ENCODE results near the gene ITPA.

ITPA gene

DNA sequence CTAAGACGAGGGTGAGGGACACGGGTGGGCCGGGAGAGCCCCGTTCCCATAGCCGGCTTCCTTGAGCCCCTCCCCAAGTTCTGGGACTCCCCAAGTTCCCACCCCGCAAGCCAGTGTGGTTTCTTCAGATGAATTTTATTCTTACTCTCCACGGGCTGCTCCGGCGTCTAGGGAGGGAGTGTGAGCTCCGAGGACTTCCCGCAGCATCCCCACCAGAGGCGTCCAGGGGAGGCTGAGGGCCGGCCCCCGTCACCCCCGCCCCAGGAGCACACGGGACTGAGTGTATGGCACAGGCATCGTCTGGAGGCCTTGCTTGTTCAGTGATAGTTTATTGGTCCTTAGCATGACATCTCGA lies 39.7 kb downstream of the ITPA start:
- Histone ChIP-seq H3K4me1 (ENCODE audit: control insufficient read depth, insufficient read depth, low read length) (no peaks in the 10 kb centered on the region), H3K27me3 (ENCODE audit: control insufficient read depth, insufficient read depth, low read length) (no peaks in the 10 kb centered on the region), H3K9ac (ENCODE audit: low read length) (no peak overlapping the region), H3K27ac (ENCODE audit: low read depth, low read length) (no peak overlapping the region), H3K36me3 (ENCODE audit: control insufficient read depth, insufficient read depth, low read length) (peaks cover 3% of the 10 kb centered on the region), H3K4me3 (ENCODE audit: low read length) (no peak overlapping the region)

GRCh38 chr20:3250091-3250504 lies 40.8 kb downstream of the ITPA start:
- H3K27ac ChIP-seq (ENCODE audit: low read depth, low read length), result no peak overlapping the region
- no peaks in the 10 kb centered on the region for H3K27me3 ChIP-seq (ENCODE audit: control insufficient read depth, insufficient read depth, low read length)
- peaks cover 4% of the 10 kb centered on the region for H3K36me3 ChIP-seq (ENCODE audit: control insufficient read depth, insufficient read depth, low read length)
- H3K4me3 ChIP-seq (ENCODE audit: low read length), result no peak overlapping the region
- no peaks in the 10 kb centered on the region for H3K4me1 ChIP-seq (ENCODE audit: control insufficient read depth, insufficient read depth, low read length)
- H3K9ac ChIP-seq (ENCODE audit: low read length), result no peak overlapping the region

DNA sequence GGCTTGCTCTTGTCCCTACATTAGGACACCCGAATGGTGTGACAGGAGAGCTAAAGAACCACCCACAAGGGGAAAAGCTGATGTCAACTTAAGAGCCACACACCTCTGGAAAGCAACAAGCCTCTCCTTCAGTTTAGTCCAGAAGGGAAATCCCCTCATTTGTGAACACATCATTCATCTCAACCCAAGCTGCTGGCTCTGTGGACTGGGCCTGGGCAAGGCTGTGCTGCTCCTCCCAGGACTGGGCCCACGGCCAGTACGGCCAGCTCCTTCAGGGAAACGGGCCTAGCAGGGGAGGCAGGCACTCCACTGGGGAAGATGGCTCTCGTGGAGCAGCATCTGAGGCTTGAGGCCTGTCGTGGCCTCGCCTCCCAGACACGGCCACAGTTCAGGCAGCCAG lies 42.5 kb downstream of the ITPA start:
- H3K27me3 ChIP-seq (ENCODE audit: control insufficient read depth, insufficient read depth, low read length), result no peaks in the 10 kb centered on the region
- H3K9ac ChIP-seq (ENCODE audit: low read length), result no peak overlapping the region
- H3K4me3 ChIP-seq (ENCODE audit: low read length), result no peak overlapping the region
- no peak overlapping the region for H3K27ac ChIP-seq (ENCODE audit: low read depth, low read length)
- peaks cover 15% of the 10 kb centered on the region for H3K36me3 ChIP-seq (ENCODE audit: control insufficient read depth, insufficient read depth, low read length)
- no peaks in the 10 kb centered on the region for H3K4me1 ChIP-seq (ENCODE audit: control insufficient read depth, insufficient read depth, low read length)

DNA sequence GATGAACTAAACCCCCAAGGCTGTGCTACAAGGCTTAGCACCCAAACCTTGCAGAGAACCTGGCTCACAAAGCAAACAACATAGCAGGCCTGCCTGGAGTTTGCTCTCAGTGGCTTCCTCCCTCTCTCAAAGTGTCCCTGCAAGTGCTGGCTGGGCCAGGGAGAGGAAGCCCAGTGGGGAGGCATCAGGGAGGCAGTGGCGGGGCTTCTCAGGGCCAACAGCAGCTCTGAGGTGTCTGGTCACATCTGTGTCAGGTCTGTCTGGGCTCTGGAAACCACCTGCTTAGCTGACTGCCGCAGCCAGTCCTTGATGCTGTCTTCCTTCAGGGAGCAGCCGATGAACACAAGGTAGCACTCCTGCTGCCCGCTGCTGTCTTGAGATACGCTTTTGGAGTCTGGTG lies 46.4 kb downstream of the ITPA start:
- H3K4me1 ChIP-seq (ENCODE audit: control insufficient read depth, insufficient read depth, low read length), result no peaks in the 10 kb centered on the region
- H3K4me3 ChIP-seq (ENCODE audit: low read length), result no peak overlapping the region
- peaks cover 24% of the 10 kb centered on the region for H3K36me3 ChIP-seq (ENCODE audit: control insufficient read depth, insufficient read depth, low read length)
- H3K27me3 ChIP-seq (ENCODE audit: control insufficient read depth, insufficient read depth, low read length), result no peaks in the 10 kb centered on the region
- H3K9ac ChIP-seq (ENCODE audit: low read length), result no peak overlapping the region
- no peak overlapping the region for H3K27ac ChIP-seq (ENCODE audit: low read depth, low read length)

DNA sequence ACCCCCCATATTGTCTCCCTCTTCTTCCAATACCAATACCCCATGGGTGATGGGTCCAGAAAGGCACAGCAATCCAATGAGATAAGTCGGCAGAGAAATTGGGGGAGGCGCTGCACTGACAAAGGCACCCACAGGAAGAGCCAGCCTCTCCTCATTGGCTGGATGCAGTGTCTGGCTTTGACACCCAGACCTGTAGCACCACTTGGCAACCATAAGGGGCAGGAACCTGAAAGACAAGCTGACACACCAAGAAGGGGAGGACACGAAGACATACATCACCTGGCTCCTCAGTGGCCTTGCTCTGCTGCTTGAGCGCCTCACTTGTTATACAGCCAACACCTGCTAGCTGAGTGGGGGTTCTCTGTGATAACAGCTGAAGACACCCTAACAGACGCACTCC lies 49.1 kb downstream of the ITPA start:
- Histone ChIP-seq H3K4me3 (ENCODE audit: low read length) (no peak overlapping the region), H3K27ac (ENCODE audit: low read depth, low read length) (no peak overlapping the region), H3K36me3 (ENCODE audit: control insufficient read depth, insufficient read depth, low read length) (peaks cover 26% of the 10 kb centered on the region), H3K9ac (ENCODE audit: low read length) (no peak overlapping the region), H3K4me1 (ENCODE audit: control insufficient read depth, insufficient read depth, low read length) (no peaks in the 10 kb centered on the region), H3K27me3 (ENCODE audit: control insufficient read depth, insufficient read depth, low read length) (no peaks in the 10 kb centered on the region)

DNA sequence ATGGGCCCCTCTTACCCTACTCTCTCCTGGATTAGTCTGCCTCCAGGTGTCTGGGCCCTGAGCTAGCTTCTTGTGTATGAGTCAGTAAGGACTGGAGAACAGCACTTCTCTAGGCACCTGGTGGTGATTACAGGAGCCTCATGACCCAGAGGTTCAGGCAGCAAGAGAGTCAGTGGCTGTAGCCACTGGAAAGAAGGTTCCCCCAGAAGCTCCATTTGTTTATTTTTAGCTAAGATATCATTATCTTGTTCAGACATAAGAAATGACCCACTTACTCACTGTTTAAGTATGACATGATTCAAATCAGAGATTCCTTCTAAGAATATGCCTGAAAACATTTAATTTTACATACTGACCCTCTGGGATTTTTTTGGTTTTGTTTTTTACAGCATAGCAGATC lies 53.3 kb downstream of the ITPA start:
- H3K4me1 ChIP-seq (ENCODE audit: control insufficient read depth, insufficient read depth, low read length), result no peaks in the 10 kb centered on the region
- H3K4me3 ChIP-seq (ENCODE audit: low read length), result no peak overlapping the region
- H3K27me3 ChIP-seq (ENCODE audit: control insufficient read depth, insufficient read depth, low read length), result no peaks in the 10 kb centered on the region
- H3K9ac ChIP-seq (ENCODE audit: low read length), result no peak overlapping the region
- peaks cover 14% of the 10 kb centered on the region for H3K36me3 ChIP-seq (ENCODE audit: control insufficient read depth, insufficient read depth, low read length)
- no peak overlapping the region for H3K27ac ChIP-seq (ENCODE audit: low read depth, low read length)

GRCh38 chr20:3270051-3270450 lies 60.8 kb downstream of the ITPA start:
- H3K36me3 ChIP-seq (ENCODE audit: control insufficient read depth, insufficient read depth, low read length), result peaks cover 5% of the 10 kb centered on the region
- no peak overlapping the region for H3K9ac ChIP-seq (ENCODE audit: low read length)
- H3K27me3 ChIP-seq (ENCODE audit: control insufficient read depth, insufficient read depth, low read length), result no peaks in the 10 kb centered on the region
- H3K4me1 ChIP-seq (ENCODE audit: control insufficient read depth, insufficient read depth, low read length), result no peaks in the 10 kb centered on the region
- no peak overlapping the region for H3K4me3 ChIP-seq (ENCODE audit: low read length)
- no peak overlapping the region for H3K27ac ChIP-seq (ENCODE audit: low read depth, low read length)

DNA sequence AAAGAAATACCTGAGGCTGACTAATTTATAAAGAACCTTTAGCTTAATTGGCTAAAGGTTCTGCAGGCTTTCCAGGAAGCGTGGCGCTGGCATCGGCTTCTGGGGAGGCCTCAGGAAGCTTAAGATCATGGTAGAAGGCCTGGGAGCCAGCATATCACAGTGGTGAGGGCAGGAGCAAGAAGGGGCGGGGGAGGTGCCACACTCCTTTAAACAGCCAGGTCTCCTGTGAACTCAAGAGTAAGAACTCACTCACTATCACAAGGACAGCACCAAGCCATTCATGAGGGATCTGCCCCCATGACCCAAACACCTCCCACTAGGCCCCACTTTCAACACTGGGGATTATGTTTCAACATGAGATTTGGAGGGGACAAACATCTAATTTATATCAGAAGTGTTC lies 64.1 kb downstream of the ITPA start:
- Histone ChIP-seq H3K36me3 (ENCODE audit: control insufficient read depth, insufficient read depth, low read length) (peaks cover 13% of the 10 kb centered on the region), H3K4me3 (ENCODE audit: low read length) (no peak overlapping the region), H3K27me3 (ENCODE audit: control insufficient read depth, insufficient read depth, low read length) (no peaks in the 10 kb centered on the region), H3K4me1 (ENCODE audit: control insufficient read depth, insufficient read depth, low read length) (no peaks in the 10 kb centered on the region), H3K27ac (ENCODE audit: low read depth, low read length) (no peak overlapping the region), H3K9ac (ENCODE audit: low read length) (no peak overlapping the region)

All from rectal smooth muscle tissue (tissue), 1 donor.